ENCODE data around the gene YEATS2.

DNA sequence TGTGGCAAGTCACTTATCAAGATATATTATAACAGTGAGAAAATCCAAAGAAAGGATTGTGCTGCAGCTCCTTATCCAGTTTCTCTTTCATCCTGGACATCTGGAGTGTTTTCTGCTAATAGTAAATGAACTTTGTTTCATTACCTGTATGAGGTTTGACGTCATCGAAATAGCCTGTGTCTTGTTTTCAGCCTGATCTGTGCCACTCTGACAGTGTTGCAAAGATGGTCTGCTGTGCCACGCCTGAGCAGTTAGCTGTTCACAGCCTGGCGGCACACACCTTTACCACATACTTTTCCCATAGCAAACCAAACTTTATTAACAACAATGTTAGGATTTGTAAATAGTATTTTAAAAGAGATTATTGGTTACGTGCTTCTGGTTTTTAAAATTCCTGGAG is 34.0 kb downstream of the YEATS2 start:
- TF ChIP-seq, protein P1, sequence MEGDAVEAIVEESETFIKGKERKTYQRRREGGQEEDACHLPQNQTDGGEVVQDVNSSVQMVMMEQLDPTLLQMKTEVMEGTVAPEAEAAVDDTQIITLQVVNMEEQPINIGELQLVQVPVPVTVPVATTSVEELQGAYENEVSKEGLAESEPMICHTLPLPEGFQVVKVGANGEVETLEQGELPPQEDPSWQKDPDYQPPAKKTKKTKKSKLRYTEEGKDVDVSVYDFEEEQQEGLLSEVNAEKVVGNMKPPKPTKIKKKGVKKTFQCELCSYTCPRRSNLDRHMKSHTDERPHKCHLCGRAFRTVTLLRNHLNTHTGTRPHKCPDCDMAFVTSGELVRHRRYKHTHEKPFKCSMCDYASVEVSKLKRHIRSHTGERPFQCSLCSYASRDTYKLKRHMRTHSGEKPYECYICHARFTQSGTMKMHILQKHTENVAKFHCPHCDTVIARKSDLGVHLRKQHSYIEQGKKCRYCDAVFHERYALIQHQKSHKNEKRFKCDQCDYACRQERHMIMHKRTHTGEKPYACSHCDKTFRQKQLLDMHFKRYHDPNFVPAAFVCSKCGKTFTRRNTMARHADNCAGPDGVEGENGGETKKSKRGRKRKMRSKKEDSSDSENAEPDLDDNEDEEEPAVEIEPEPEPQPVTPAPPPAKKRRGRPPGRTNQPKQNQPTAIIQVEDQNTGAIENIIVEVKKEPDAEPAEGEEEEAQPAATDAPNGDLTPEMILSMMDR (IDR thresholded peaks at IDR 0.05) = no peak
- TF ChIP-seq POLR2A (IDR thresholded peaks at IDR 0.05) = no peak
